BE2C (cell line): ENCODE measurements around the gene VPS51.

Experiments used
- DNase-seq: peaks from one replicate; pipeline ENCODE4 v3.0.0-alpha.2; 2020
- H3K27me3 ChIP-seq: fragments of 250-450 bp; sonication (Bioruptor Pico); 2 replicates; pipeline ENCODE4 v1.5.1; 2020; ENCODE audit warnings: mild to moderate bottlenecking
- H3K36me3 ChIP-seq: fragments of 250-450 bp; sonication (Bioruptor Pico); 2 replicates; pipeline ENCODE4 v1.5.1; 2020; ENCODE audit warnings: mild to moderate bottlenecking
- H3K4me1 ChIP-seq: fragments of 250-450 bp; sonication (Bioruptor Pico); 2 replicates; pipeline ENCODE4 v1.5.1; 2020
- H3K4me3 ChIP-seq: 2 replicates; pipeline ENCODE4 v1.5.1; 2011; ENCODE audit warnings: low read depth, low read length
- H3K9me3 ChIP-seq: fragments of 250-450 bp; sonication (Bioruptor Pico); 2 replicates; pipeline ENCODE4 v1.5.1; 2020
- CTCF ChIP-seq: IDR thresholded peaks from 2 replicates; pipeline ENCODE4 v1.5.1; 2012; ENCODE audit warnings: mild to moderate bottlenecking, low read depth, low read length

The VPS51 gene

GRCh38 chr11:65125197-65126056, 29.4 kb downstream of the VPS51 start:
- DNase-seq: no peak
- no peak for TF ChIP-seq CTCF
- H3K4me1 ChIP-seq: no peaks in the 10 kb centered on the region
- no peaks in the 10 kb centered on the region for H3K9me3 ChIP-seq
- no peaks in the 10 kb centered on the region for H3K27me3 ChIP-seq
- no peak overlapping the region for H3K4me3 ChIP-seq
- H3K36me3 ChIP-seq: peaks cover 7% of the 10 kb centered on the region

DNA sequence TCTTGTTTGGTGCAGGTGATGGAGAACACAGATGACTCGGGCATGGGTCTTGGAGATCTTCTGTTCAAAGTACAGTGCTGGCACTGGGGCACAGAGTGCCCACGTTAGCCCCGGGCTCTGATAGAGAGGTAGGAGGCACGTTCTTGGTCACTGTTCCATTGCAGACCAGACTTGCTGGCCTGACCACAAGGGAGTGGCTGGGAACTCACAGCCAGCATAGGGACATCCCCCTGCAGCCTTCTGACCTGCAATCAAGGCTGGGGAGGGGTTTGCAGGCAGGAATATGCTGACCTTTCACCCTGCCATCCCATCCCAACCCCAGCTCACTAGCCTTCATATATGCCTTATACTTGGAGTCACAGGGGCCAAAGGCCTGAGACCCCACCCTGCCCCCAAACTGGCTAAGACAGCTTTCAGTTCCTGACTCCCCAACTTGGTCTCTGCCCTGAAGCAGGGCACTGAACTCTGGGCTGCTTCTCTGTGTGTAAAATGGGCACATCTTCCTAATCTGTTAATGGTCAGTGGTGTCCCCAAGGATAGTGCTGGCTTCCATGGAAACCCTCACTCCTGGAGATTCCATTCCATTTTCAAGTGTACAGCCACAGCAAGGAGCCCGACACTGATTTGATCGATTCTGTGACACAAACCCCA, 30.7 kb downstream of the VPS51 start:
- no peaks in the 10 kb centered on the region for H3K4me1 ChIP-seq

GRCh38 chr11:65127473-65128181, 31.6 kb downstream of the VPS51 start:
- no peak overlapping the region for H3K4me3 ChIP-seq
- H3K4me1 ChIP-seq: no peaks in the 10 kb centered on the region
- TF ChIP-seq CTCF: no peak
- H3K36me3 ChIP-seq: peaks cover 9% of the 10 kb centered on the region; the same call in 1 of the 2 replicates
- H3K27me3 ChIP-seq: no peaks in the 10 kb centered on the region
- no peaks in the 10 kb centered on the region for H3K9me3 ChIP-seq
- no peak for DNase-seq

More for the DNA sequence above, 30.7 kb downstream of the VPS51 start:
- Histone ChIP-seq H3K36me3 (peaks cover 9% of the 10 kb centered on the region; the same call in 1 of the 2 replicates), H3K27me3 (no peaks in the 10 kb centered on the region), H3K4me3 (no peak overlapping the region), H3K9me3 (no peaks in the 10 kb centered on the region)
- TF ChIP-seq CTCF: no peak
- DNase-seq: no peak

GRCh38 chr11:65128182-65129145, 32.5 kb downstream of the VPS51 start:
- Histone ChIP-seq H3K36me3 (peaks cover 9% of the 10 kb centered on the region; the same call in 1 of the 2 replicates), H3K9me3 (no peaks in the 10 kb centered on the region), H3K27me3 (no peaks in the 10 kb centered on the region), H3K4me1 (no peaks in the 10 kb centered on the region), H3K4me3 (no peak overlapping the region)
- DNase-seq: no peak
- TF ChIP-seq CTCF: no peak

- Histone ChIP-seq H3K4me1 (no peaks in the 10 kb centered on the region), H3K9me3 (no peaks in the 10 kb centered on the region), H3K36me3 (peaks cover 9% of the 10 kb centered on the region; the same call in 1 of the 2 replicates), H3K4me3 (no peak overlapping the region), H3K27me3 (no peaks in the 10 kb centered on the region)
- DNase-seq: no peak
- no peak for TF ChIP-seq CTCF
These were observed 33.8 kb downstream of the VPS51 start for GRCh38 chr11:65129649-65130441.
